ENCODE results near the gene TRPM2. TPM values are rescaled to one million over a fixed set of nuclear protein-coding genes. Genes with fewer than 3 reads are reported as not detected.

Gene TRPM2
- total and polyA plus RNA-seq, 12 donors: 0.34 to 8.5 (median 1.2) TPM

DNA sequence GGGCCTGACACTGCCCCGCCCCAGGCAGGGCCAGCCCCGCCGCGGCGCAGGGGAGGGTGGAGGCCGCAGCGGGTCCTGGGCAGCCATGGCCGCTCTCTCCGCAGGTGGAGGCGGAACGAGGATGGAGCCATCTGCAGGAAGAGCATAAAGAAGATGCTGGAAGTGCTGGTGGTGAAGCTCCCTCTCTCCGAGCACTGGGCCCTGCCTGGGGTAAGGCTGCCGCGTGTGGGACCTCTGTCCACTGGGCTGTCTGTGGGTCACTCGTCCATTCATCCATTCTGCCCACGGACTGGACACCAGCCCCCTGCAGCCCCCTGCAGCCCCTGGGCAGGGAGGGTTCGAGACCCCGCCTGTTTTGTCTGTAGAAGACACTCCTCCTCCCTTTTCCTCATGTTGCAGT lies 83.5 kb downstream of the TRPM2 start:
- Histone ChIP-seq H3K27me3 (peaks cover 0 to 5% (median 0%) of the 10 kb centered on the region in 7 donors), H3K9me3 (no peaks in the 10 kb centered on the region), H3K27ac (no peak overlapping the region), H3K36me3 (peaks cover 0 to 62% (median 0%) of the 10 kb centered on the region in 9 donors), H3K4me3 (no peak overlapping the region), H3K4me1 (peaks cover 0 to 20% (median 6%) of the 10 kb centered on the region in 9 donors)
- TF ChIP-seq, protein P1, sequence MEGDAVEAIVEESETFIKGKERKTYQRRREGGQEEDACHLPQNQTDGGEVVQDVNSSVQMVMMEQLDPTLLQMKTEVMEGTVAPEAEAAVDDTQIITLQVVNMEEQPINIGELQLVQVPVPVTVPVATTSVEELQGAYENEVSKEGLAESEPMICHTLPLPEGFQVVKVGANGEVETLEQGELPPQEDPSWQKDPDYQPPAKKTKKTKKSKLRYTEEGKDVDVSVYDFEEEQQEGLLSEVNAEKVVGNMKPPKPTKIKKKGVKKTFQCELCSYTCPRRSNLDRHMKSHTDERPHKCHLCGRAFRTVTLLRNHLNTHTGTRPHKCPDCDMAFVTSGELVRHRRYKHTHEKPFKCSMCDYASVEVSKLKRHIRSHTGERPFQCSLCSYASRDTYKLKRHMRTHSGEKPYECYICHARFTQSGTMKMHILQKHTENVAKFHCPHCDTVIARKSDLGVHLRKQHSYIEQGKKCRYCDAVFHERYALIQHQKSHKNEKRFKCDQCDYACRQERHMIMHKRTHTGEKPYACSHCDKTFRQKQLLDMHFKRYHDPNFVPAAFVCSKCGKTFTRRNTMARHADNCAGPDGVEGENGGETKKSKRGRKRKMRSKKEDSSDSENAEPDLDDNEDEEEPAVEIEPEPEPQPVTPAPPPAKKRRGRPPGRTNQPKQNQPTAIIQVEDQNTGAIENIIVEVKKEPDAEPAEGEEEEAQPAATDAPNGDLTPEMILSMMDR (IDR thresholded peaks at IDR 0.05): no peak
- no peak for ATAC-seq
- intact Hi-C loops (cut with DNase I): loop anchor here in 1 of 10 donors (10.0 kb wide), 1 partner anchor 58 kb away; no protein-coding TSS in a partner anchor
- 80 to 88% methylated on average over 18 of the region's 18 CpGs for WGBS, 2 donors
- peak in 1 of 2 donors; percentile 4 for DNase-seq

DNA sequence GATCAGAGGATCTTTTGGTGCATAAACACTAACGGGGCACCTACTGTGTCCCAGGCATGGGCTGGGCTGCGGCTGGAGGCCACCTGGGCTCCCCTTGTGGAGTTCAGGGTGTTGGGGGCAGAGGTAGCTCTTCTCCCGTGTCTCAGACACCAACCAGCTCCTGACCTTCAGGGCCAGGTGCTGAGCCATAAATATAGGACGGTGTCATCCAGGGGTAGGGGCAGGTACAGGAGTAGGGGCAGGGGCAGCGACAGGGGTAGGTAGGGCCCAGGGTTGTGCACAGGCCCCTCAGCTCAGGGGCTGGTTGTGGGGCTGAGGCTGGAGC lies 83.9 kb downstream of the TRPM2 start:
- H3K27ac ChIP-seq: peak overlapping the region in 6 of 10 donors; percentile 62 to 93 (median 80)
- H3K36me3 ChIP-seq: peaks cover 0 to 66% (median 0%) of the 10 kb centered on the region in 9 donors
- DNase-seq: peak in 1 of 2 donors; percentile 3
- H3K4me3 ChIP-seq: no peak overlapping the region
- intact Hi-C loops (cut with DNase I): loop anchor here in 1 of 10 donors (10.0 kb wide), 1 partner anchor 57 kb away; no protein-coding TSS in a partner anchor
- 83 to 86% methylated on average over 5 of the region's 5 CpGs for WGBS, 2 donors
- peaks cover 0 to 20% (median 6%) of the 10 kb centered on the region in 9 donors for H3K4me1 ChIP-seq
- TF ChIP-seq, protein P1 (IDR thresholded peaks at IDR 0.05): no peak
- ATAC-seq: no peak
- H3K27me3 ChIP-seq: peaks cover 0 to 7% (median 0%) of the 10 kb centered on the region in 7 donors
- H3K9me3 ChIP-seq: no peaks in the 10 kb centered on the region

DNA sequence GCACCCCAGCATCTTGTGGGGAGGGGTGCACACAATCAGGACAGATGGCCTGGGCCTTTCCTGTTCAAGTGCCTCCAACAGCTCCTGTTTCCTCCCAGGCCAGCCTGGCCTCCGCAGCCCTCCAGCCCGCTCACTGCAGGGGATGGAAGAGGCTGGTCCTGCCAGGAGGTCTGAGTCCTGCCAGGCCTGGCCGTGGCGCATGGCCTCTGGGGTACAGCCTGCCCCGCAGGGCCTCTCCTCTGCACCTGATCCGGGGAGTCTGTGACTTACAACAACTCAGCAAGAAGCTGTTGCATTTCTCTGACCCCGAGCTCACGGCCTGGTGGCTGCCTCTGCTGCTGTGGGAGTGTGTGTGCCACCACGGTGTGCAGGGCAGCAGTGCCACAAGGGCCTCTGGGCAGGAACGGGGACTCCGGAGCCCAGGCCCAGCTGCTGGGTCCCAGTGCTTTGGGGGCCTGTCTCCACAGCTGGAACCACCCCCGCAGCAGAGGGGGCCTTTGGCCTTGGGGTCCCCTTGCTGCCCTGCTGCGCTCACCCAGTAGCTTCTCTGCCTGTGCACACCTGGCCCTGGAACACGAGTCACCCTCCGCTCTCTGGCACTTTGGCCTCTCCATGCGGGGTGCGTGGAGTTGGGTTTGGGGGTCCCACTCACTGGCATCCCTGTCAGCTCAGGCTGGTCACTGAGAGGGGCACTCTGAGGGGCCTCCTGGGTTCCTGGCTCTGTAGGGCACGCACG lies 84.4 kb downstream of the TRPM2 start:
- peak in 1 of 2 donors; percentile 18 for DNase-seq
- TF ChIP-seq, protein P1 (IDR thresholded peaks at IDR 0.05): no peak
- intact Hi-C loops (cut with DNase I): loop anchor here in 1 of 10 donors (1.0 to 10.0 kb wide), 2 partner anchors 57 to 99 kb away; partner anchors contain the start of gene CFAP410
- H3K27me3 ChIP-seq: peaks cover 0 to 7% (median 0%) of the 10 kb centered on the region in 7 donors
- WGBS, 2 donors: 70 to 73% methylated on average over 19 of the region's 19 CpGs
- H3K4me1 ChIP-seq: peaks cover 0 to 20% (median 6%) of the 10 kb centered on the region in 9 donors
- peak in 6 of 8 donors; percentile 8 to 29 (median 16) for ATAC-seq
- H3K9me3 ChIP-seq: no peaks in the 10 kb centered on the region
- no peak overlapping the region for H3K4me3 ChIP-seq
- peak overlapping the region in 8 of 10 donors; percentile 62 to 93 (median 80) for H3K27ac ChIP-seq
- H3K36me3 ChIP-seq: peaks cover 0 to 71% (median 0%) of the 10 kb centered on the region in 9 donors

DNA sequence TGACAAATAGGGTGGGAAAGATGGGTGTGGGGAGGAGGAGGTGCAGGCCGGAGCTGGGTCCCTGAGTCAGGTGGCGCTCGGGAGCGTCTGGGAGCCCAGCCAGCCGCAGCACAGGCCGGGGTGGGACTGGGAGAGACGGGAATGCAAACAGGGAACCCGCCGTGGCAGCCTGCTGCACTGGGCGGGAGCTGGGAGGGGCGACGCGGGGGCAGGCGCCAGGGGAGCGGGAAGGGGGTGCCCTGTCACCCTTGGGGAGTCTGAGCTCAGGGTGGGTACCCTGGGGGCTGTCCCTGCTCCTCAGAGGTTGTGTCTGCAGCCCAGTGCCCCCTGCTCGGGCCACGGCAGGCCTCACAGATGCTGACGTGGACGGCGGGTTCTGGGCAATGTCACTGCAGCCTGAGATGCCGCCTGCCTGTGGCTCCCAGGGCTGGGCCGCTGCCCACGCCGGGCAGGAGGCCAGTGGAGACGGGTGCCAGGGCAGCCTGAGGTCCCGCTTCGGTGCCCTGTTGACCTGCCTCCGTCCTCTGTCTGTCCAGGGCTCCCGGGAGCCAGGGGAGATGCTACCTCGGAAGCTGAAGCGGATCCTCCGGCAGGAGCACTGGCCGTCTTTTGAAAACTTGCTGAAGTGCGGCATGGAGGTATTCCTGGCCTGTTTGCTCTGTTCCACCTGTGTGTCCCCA lies 85.2 kb downstream of the TRPM2 start:
- 49 to 58% methylated on average over 34 of the region's 34 CpGs for WGBS, 2 donors
- peak overlapping the region in 8 of 10 donors; percentile 62 to 93 (median 80) for H3K27ac ChIP-seq
- peaks cover 0 to 7% (median 0%) of the 10 kb centered on the region in 7 donors for H3K27me3 ChIP-seq
- intact Hi-C loops (cut with DNase I): loop anchor here in 1 of 10 donors (1.0 to 10.0 kb wide), 2 partner anchors 56 to 99 kb away; partner anchors contain the start of gene CFAP410
- H3K4me3 ChIP-seq: peak overlapping the region in 4 of 10 donors; percentile 10 to 36 (median 22)
- peak; percentile 86 to 96 (median 93) for ATAC-seq
- peaks cover 0 to 20% (median 5%) of the 10 kb centered on the region in 9 donors for H3K4me1 ChIP-seq
- H3K36me3 ChIP-seq: peaks cover 0 to 72% (median 0%) of the 10 kb centered on the region in 9 donors
- no peaks in the 10 kb centered on the region for H3K9me3 ChIP-seq
- peak; percentile 71 to 81 for DNase-seq
- TF ChIP-seq, protein P1 (IDR thresholded peaks at IDR 0.05): no peak

All from heart right ventricle (tissue), 16 donors.